Measurements from ENCODE around the gene PTBP2.
"Not testable (repeated sequence)": the region's sequence is repeated elsewhere in the genome, so short reads cannot be mapped to it uniquely, and the experiment has no call there.

Gene PTBP2

GRCh38 chr1:96782206-96782605 lies 60.6 kb downstream of the PTBP2 start:
- no peak overlapping the region for H3K4me3 ChIP-seq (ENCODE audit: low read length)
- DNase-seq (ENCODE audit: low read depth) = no peak
- TF ChIP-seq, protein P1, sequence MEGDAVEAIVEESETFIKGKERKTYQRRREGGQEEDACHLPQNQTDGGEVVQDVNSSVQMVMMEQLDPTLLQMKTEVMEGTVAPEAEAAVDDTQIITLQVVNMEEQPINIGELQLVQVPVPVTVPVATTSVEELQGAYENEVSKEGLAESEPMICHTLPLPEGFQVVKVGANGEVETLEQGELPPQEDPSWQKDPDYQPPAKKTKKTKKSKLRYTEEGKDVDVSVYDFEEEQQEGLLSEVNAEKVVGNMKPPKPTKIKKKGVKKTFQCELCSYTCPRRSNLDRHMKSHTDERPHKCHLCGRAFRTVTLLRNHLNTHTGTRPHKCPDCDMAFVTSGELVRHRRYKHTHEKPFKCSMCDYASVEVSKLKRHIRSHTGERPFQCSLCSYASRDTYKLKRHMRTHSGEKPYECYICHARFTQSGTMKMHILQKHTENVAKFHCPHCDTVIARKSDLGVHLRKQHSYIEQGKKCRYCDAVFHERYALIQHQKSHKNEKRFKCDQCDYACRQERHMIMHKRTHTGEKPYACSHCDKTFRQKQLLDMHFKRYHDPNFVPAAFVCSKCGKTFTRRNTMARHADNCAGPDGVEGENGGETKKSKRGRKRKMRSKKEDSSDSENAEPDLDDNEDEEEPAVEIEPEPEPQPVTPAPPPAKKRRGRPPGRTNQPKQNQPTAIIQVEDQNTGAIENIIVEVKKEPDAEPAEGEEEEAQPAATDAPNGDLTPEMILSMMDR (conservative IDR thresholded peaks at IDR 0.05; ENCODE audit: low read depth, low read length) = no peak

DNA sequence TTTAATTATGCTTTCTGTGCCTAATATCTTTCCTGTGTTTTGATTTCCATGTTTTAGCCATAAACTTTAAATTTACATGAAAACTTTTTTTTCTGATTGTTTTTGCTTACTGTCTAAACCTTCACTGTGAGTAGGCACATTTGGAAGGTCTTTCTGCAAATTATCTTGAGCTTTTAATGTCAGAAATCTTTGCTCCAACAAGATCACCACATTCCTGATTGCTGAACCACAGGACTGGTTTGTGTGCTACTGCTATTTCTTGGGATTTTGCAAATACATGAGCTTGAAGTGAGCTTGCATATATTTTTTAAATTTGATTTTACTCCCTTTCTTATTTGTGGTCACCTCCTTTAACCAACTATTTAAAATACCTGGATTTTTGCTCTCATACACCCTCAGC lies 61.3 kb downstream of the PTBP2 start:
- H3K4me3 ChIP-seq (ENCODE audit: low read length) = no peak overlapping the region
- no peak for DNase-seq (ENCODE audit: low read depth)
- TF ChIP-seq, protein P1 (conservative IDR thresholded peaks at IDR 0.05; ENCODE audit: low read depth, low read length) = no peak

GRCh38 chr1:96790599-96790998 lies 69.0 kb downstream of the PTBP2 start:
- TF ChIP-seq, protein P1 (conservative IDR thresholded peaks at IDR 0.05; ENCODE audit: low read depth, low read length) = no peak
- no peak overlapping the region for H3K4me3 ChIP-seq (ENCODE audit: low read length)
- no peak for DNase-seq (ENCODE audit: low read depth)

- no peak overlapping the region for H3K4me3 ChIP-seq (ENCODE audit: low read length)
- no peak for DNase-seq (ENCODE audit: low read depth)
- TF ChIP-seq, protein P1 (conservative IDR thresholded peaks at IDR 0.05; ENCODE audit: low read depth, low read length) = no peak
Observed at GRCh38 chr1:96792220-96792619, 70.6 kb downstream of the PTBP2 start.

DNA sequence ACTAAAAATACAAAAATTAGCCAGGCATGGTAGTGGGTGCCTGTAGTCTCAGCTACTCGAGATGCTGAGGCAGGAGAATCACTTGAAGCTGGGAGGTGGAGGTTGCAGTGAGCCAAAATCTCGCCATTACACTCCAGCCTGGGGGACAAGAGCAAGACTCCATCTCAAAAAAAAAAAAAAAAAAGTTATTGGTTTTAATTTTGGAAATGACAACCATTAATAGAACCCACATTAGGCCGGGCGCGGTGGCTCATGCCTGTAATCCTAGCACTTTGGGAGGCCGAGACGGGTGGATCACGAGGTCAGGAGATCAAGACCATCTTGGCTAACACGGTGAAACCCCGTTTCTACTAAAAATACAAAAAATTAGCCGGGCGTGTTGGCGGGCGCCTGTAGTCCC lies 80.1 kb downstream of the PTBP2 start:
- not testable (repeated sequence) for H3K4me3 ChIP-seq (ENCODE audit: low read length); DNase-seq (ENCODE audit: low read depth)

GRCh38 chr1:96804648-96805047 lies 83.1 kb downstream of the PTBP2 start:
- H3K4me3 ChIP-seq (ENCODE audit: low read length) = no peak overlapping the region
- TF ChIP-seq, protein P1 (conservative IDR thresholded peaks at IDR 0.05; ENCODE audit: low read depth, low read length) = no peak
- no peak for DNase-seq (ENCODE audit: low read depth)

DNA sequence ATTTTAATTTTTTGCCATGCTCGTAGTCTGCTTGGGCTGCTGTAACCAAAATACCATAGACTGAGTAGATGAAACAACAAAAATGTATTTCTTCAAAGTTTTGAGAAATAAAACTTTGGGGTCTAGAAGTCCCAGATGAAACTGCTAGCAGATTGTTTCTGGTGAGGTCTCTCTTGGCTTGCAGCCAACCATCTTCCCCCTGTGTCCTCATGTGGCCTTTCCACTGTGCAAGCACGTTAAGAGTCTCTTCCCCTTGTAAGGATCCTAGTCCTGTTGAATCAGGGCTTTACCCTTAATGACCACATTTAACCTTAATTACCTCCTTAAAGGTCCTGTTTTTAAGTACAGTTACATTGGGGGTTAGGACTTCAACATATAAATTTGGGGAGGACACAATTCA lies 86.6 kb downstream of the PTBP2 start:
- no peak overlapping the region for H3K4me3 ChIP-seq (ENCODE audit: low read length)
- TF ChIP-seq, protein P1 (conservative IDR thresholded peaks at IDR 0.05; ENCODE audit: low read depth, low read length) = no peak
- no peak for DNase-seq (ENCODE audit: low read depth)

- DNase-seq (ENCODE audit: low read depth) = no peak
- H3K4me3 ChIP-seq (ENCODE audit: low read length) = no peak overlapping the region
- TF ChIP-seq, protein P1 (conservative IDR thresholded peaks at IDR 0.05; ENCODE audit: low read depth, low read length) = no peak
Observed at GRCh38 chr1:96815914-96816313, 94.3 kb downstream of the PTBP2 start.
